Neutrophil (primary cell): Measurements from ENCODE around the gene MLXIP.

Experiments used
- H3K27ac ChIP-seq: fragments of 200-600 bp; sonication (generic); 2 replicates; pipeline ENCODE4 v1.5.1; 2016; ENCODE audit warnings: mild to moderate bottlenecking, moderate library complexity
- H3K27me3 ChIP-seq: fragments of 200-600 bp; sonication (generic); 2 replicates; pipeline ENCODE4 v1.6.0; 2016; ENCODE audit warnings: mild to moderate bottlenecking
- H3K36me3 ChIP-seq: fragments of 200-600 bp; sonication (generic); 2 replicates; pipeline ENCODE4 v1.5.1; 2017
- H3K4me1 ChIP-seq, 2 experiments: fragments of 200-600 bp in 1 of 2; sonication (generic) in 1 of 2; 1 replicate in 1 of 2; 2 replicates in 1 of 2; pipeline versions ENCODE4 v1.5.1 to v1.6.1; 2013 to 2016; ENCODE audit warnings: low read depth in 1 of 2, low read length in 1 of 2, mild to moderate bottlenecking in 1 of 2, moderate library complexity in 1 of 2; ENCODE audit not compliant: control insufficient read depth in 1 of 2, insufficient read depth in 1 of 2
- H3K4me3 ChIP-seq, 2 experiments: fragments of 200-600 bp in 1 of 2; sonication (generic) in 1 of 2; 1 replicate in 1 of 2; 2 replicates in 1 of 2; pipeline ENCODE4 v1.5.1; 2013 to 2016; ENCODE audit warnings: low read depth in 1 of 2, low read length in 1 of 2, mild to moderate bottlenecking in 1 of 2, moderate library complexity in 1 of 2
- H3K9me3 ChIP-seq: fragments of 200-600 bp; sonication (generic); 2 replicates; pipeline ENCODE4 v1.5.1; 2016
- CTCF ChIP-seq: fragments of 200-600 bp; sonication (generic); IDR thresholded peaks from 2 replicates; pipeline ENCODE4 v1.5.1; 2016; ENCODE audit warnings: antibody characterized with exemption

The MLXIP gene

GRCh38 chr12:122079033-122079531 is 526 bp downstream of the MLXIP start:
- no peaks in the 10 kb centered on the region for H3K9me3 ChIP-seq
- no peaks in the 10 kb centered on the region for H3K36me3 ChIP-seq
- no peak for TF ChIP-seq CTCF
- H3K27ac ChIP-seq = peak overlapping the region; percentile 87
- H3K27me3 ChIP-seq = no peaks in the 10 kb centered on the region
- H3K4me1 ChIP-seq = peaks cover 52% of the 10 kb centered on the region in 2 experiments
- peak overlapping the region; percentile 94 to 95 for H3K4me3 ChIP-seq

GRCh38 chr12:122079532-122080081 is 1.1 kb downstream of the MLXIP start:
- Histone ChIP-seq H3K27me3 (no peaks in the 10 kb centered on the region), H3K36me3 (no peaks in the 10 kb centered on the region), H3K4me3 (peak overlapping the region; percentile 94 to 95), H3K9me3 (no peaks in the 10 kb centered on the region), H3K4me1 (peaks cover 56 to 58% of the 10 kb centered on the region in 2 experiments), H3K27ac (peak overlapping the region; percentile 87)
- no peak for TF ChIP-seq CTCF

- Histone ChIP-seq H3K27me3 (no peaks in the 10 kb centered on the region), H3K4me3 (peak overlapping the region; percentile 94 to 95), H3K9me3 (no peaks in the 10 kb centered on the region), H3K4me1 (peaks cover 56 to 62% of the 10 kb centered on the region in 2 experiments), H3K27ac (peak overlapping the region; percentile 87), H3K36me3 (no peaks in the 10 kb centered on the region)
- TF ChIP-seq CTCF = no peak
These were observed 1.9 kb downstream of the MLXIP start for GRCh38 chr12:122080149-122081082.

GRCh38 chr12:122081083-122081696 is 2.6 kb downstream of the MLXIP start:
- Histone ChIP-seq H3K4me1 (peaks cover 56 to 62% of the 10 kb centered on the region in 2 experiments), H3K36me3 (no peaks in the 10 kb centered on the region), H3K4me3 (peak overlapping the region; percentile 28 to 49), H3K27me3 (no peaks in the 10 kb centered on the region), H3K27ac (peak overlapping the region; percentile 87), H3K9me3 (no peaks in the 10 kb centered on the region)
- no peak for TF ChIP-seq CTCF

- peak; percentile 10 for TF ChIP-seq CTCF
- Histone ChIP-seq H3K4me3 (peak overlapping the region; percentile 28 to 49), H3K9me3 (no peaks in the 10 kb centered on the region), H3K36me3 (no peaks in the 10 kb centered on the region), H3K27ac (peak overlapping the region; percentile 87), H3K27me3 (no peaks in the 10 kb centered on the region), H3K4me1 (peaks cover 56 to 62% of the 10 kb centered on the region in 2 experiments)
These were observed 3.2 kb downstream of the MLXIP start for GRCh38 chr12:122081697-122082221.
